Left lung (tissue), 14 donors: ENCODE results near the gene HEPN1. TPM values are rescaled to one million over a fixed set of nuclear protein-coding genes. Genes with fewer than 3 reads are reported as not detected.

Experiments
- ATAC-seq: fragments of 200-7000 bp; cut with Tn5 transposase; one replicate; pipeline ENCODE4 v1.9.1; 2020; ENCODE audit warnings: moderate library complexity
- DNase-seq, 4 donors: peaks; one replicate each; pipeline ENCODE4 v3.0.0-alpha.2; 2013 to 2020
- H3K27ac ChIP-seq, 2 donors: fragments of 200-600 bp; sonication (generic) in 1 of 2; one replicate each; pipeline versions ENCODE4 v1.5.0 to v1.8.0; 2020 to 2021
- H3K27me3 ChIP-seq, 2 donors: fragments of 200-600 bp; sonication (generic) in 1 of 2; one replicate each; pipeline versions ENCODE4 v1.5.0 to v1.8.0; 2020 to 2021
- H3K36me3 ChIP-seq, 2 donors: fragments of 200-600 bp; sonication (generic) in 1 of 2; one replicate each; pipeline versions ENCODE4 v1.5.0 to v1.8.0; 2020 to 2021
- H3K4me1 ChIP-seq, 2 donors: fragments of 200-600 bp; one replicate each; pipeline ENCODE4 v1.8.0; 2021
- H3K4me3 ChIP-seq, 2 donors: fragments of 200-600 bp; sonication (generic) in 1 of 2; one replicate each; pipeline versions ENCODE4 v1.5.0 to v1.8.0; 2020 to 2021; ENCODE audit warnings: mild to moderate bottlenecking in 1 of 2
- H3K9me3 ChIP-seq, 2 donors: fragments of 200-600 bp; sonication (generic) in 1 of 2; one replicate each; pipeline versions ENCODE4 v1.5.0 to v1.8.0; 2020 to 2021
- CTCF ChIP-seq, 2 donors: fragments of 200-600 bp; sonication (generic) in 1 of 2; IDR thresholded peaks; one replicate each; pipeline versions ENCODE4 v1.5.0 to v1.8.0; 2021; ENCODE audit warnings: antibody characterized with exemption in 2 of 2
- intact Hi-C, 2 donors: fragments of 100-400 bp; cut with DNase I; formaldehyde crosslinking; loops; one replicate each; pipeline versions ENCODE4 v1.11.2 to v1.14.2; 2022
- long read RNA-seq, 12 donors: library from polyadenylated mRNA in 2 of 12; unstranded in 2 of 12; transcript quantifications; one replicate each; pipeline ENCODE4 v2.0.0 and lab custom pipeline, GENCODE V29; 2019 to 2026
- polyA plus RNA-seq, 6 donors: library from polyadenylated mRNA; unstranded; fragments of 120-200 nt; gene quantifications; one replicate each; pipeline ENCODE4 v1.2.1, GENCODE V29; 2013; ENCODE audit not compliant: insufficient read length in 6 of 6
- total RNA-seq, 2 donors: library from RNA; stranded (reverse); fragmentation: NEBNext Ultra II Directional; extraction: Animal tissue kit (Norgen Biotek cat#: 25700); gene quantifications; one replicate each; pipeline ENCODE4 v1.2.1, GENCODE V29; 2021
- donor health status: DM: no; HTN: yes; CAD: no.
- donor health status: DM: no; HTN: no; CAD: no.

HEPN1 gene
- total RNA-seq = not detected
- under 1 TPM in 1 of 6 donors, not detected in 5; 0.15 TPM for polyA plus RNA-seq
- long read RNA-seq, donor 1 = 0 reads
- long read RNA-seq, donor 2 = 0 reads
- long read RNA-seq, donor 3 = 0 reads
- long read RNA-seq, donor 4 = 0 reads
- long read RNA-seq, donor 5, partial matches to known transcripts = 0 of 1 reads
- long read RNA-seq, donor 5, other reads (novel, unspliced or antisense) = 0 of 1 reads
- long read RNA-seq, donor 6, partial matches to known transcripts = 0 of 1 reads
- long read RNA-seq, donor 6, other reads (novel, unspliced or antisense) = 0 of 1 reads
- long read RNA-seq, donor 7, partial matches to known transcripts = 0 of 2 reads
- long read RNA-seq, donor 7, other reads (novel, unspliced or antisense) = 0 of 2 reads
- long read RNA-seq, donor 8, partial matches to known transcripts = 0 of 1 reads
- long read RNA-seq, donor 8, other reads (novel, unspliced or antisense) = 0 of 1 reads
- long read RNA-seq, donor 9 = 0 reads
- long read RNA-seq, donor 10 = 0 reads
- long read RNA-seq, donor 11, transcript HEPN1-201 (1 exons, 1,434 nt) = major isoform, 536 of 578 reads
- long read RNA-seq, donor 11, partial matches to known transcripts = 31 of 578 reads
- long read RNA-seq, donor 11, other reads (novel, unspliced or antisense) = 11 of 578 reads
- long read RNA-seq, donor 12, partial matches to known transcripts = 0 of 2 reads
- long read RNA-seq, donor 12, other reads (novel, unspliced or antisense) = 0 of 2 reads

DNA sequence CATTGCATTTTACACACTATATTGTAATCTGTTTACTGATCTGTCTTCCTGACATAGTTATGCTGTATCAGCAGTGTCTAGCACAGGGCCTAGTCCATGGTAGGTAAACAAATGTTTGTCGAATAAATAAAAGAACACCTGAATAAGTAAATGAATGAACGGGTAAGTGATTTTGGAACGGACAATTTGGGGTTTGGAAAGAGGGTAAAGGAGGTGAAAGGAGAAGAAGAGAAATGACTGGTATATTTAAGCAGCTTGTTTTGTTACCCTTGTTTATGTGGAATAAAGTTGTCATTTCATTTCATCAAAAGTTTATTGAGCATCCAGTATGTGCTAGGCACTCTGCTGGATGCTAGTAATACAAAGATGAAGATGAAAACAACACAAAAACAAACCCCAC lies at the start of gene HEPN1:
TSS of gene HEPN1 (plus strand) at position 301 of the 400 bp plus-strand sequence.
- H3K27me3 ChIP-seq = peaks cover 7 to 24% of the 10 kb centered on the region in 2 donors
- H3K36me3 ChIP-seq = no peaks in the 10 kb centered on the region
- no peak for TF ChIP-seq CTCF (IDR thresholded peaks at IDR 0.05)
- H3K27ac ChIP-seq = no peak within 1 kb of the TSS
- DNase-seq (no peak), ATAC-seq (no peak)
- H3K9me3 ChIP-seq = no peaks in the 10 kb centered on the region
- no peak within 1 kb of the TSS for H3K4me3 ChIP-seq
- H3K4me1 ChIP-seq = peaks cover 0 to 11% of the 10 kb centered on the region in 2 donors
- intact Hi-C loops = no loop called here

GRCh38 chr11:124869331-124869730 lies 49.7 kb upstream of the HEPN1 start:
- TF ChIP-seq CTCF (IDR thresholded peaks at IDR 0.05) = no peak
- Histone ChIP-seq H3K36me3 (no peaks in the 10 kb centered on the region), H3K4me3 (no peak overlapping the region), H3K4me1 (peaks cover 9 to 45% of the 10 kb centered on the region in 2 donors), H3K9me3 (no peaks in the 10 kb centered on the region), H3K27ac (no peak overlapping the region), H3K27me3 (peaks cover 75 to 100% of the 10 kb centered on the region in 2 donors)
- DNase-seq (no peak), ATAC-seq (no peak)
- intact Hi-C loops = no loop called here

GRCh38 chr11:124869856-124870387 lies 49.1 kb upstream of the HEPN1 start:
- no peak for ATAC-seq
- Histone ChIP-seq H3K9me3 (no peaks in the 10 kb centered on the region), H3K27ac (no peak overlapping the region), H3K27me3 (peaks cover 69 to 100% of the 10 kb centered on the region in 2 donors), H3K4me1 (peaks cover 9 to 45% of the 10 kb centered on the region in 2 donors), H3K4me3 (no peak overlapping the region), H3K36me3 (no peaks in the 10 kb centered on the region)
- intact Hi-C loops = no loop called here
- no peak for DNase-seq
- no peak for TF ChIP-seq CTCF (IDR thresholded peaks at IDR 0.05)

- ATAC-seq (no peak), DNase-seq (no peak)
- TF ChIP-seq CTCF (IDR thresholded peaks at IDR 0.05) = no peak
- no peak overlapping the region for H3K4me3 ChIP-seq
- no peaks in the 10 kb centered on the region for H3K36me3 ChIP-seq
- intact Hi-C loops = no loop called here
- no peaks in the 10 kb centered on the region for H3K9me3 ChIP-seq
- peaks cover 4 to 39% of the 10 kb centered on the region in 2 donors for H3K4me1 ChIP-seq
- H3K27ac ChIP-seq = no peak overlapping the region
- H3K27me3 ChIP-seq = peaks cover 64 to 100% of the 10 kb centered on the region in 2 donors
Observed at GRCh38 chr11:124870430-124870829, 48.6 kb upstream of the HEPN1 start.

DNA sequence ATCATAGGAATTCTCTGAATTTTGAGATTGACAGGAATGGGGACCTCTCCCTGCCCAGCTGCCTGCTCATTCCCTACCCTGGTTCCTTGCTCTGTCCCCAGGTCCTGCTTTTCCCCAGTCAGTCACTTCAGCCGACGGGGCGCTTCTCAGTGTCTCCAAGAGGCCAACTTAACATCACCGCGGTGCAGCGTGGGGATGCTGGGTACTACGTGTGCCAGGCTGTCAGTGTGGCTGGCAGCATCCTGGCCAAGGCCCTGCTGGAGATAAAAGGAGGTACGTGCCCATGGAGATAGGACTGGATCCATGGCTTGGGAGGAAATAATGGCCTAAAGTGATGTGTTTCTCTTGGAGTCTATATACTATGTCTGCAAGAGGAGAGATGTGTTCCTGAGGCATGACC lies 46.8 kb upstream of the HEPN1 start:
- no peak overlapping the region for H3K27ac ChIP-seq
- H3K27me3 ChIP-seq = peaks cover 46 to 97% of the 10 kb centered on the region in 2 donors
- H3K36me3 ChIP-seq = no peaks in the 10 kb centered on the region
- intact Hi-C loops = no loop called here
- no peak for TF ChIP-seq CTCF (IDR thresholded peaks at IDR 0.05)
- ATAC-seq = no peak
- H3K4me3 ChIP-seq = no peak overlapping the region
- H3K9me3 ChIP-seq = no peaks in the 10 kb centered on the region
- H3K4me1 ChIP-seq = peaks cover 9 to 36% of the 10 kb centered on the region in 2 donors
- no peak for DNase-seq
